GM18520 (cell line): ENCODE data around the gene COL19A1.
A peak's percentile ranks its signal among the peaks of the same experiment; 100 is the strongest.
"Not testable (repeated sequence)": the region's sequence is repeated elsewhere in the genome, so short reads cannot be mapped to it uniquely, and the experiment has no call there.

ENCODE experiments used
- ATAC-seq: cut with Tn5 transposase; IDR thresholded peaks from one replicate; pipeline ENCODE4 v1.9.1; 2021; ENCODE audit not compliant: unreplicated experiment

COL19A1 gene

GRCh38 chr6:69866770-69867638 is 648 bp downstream of the COL19A1 start:
- peak; percentile 53 for ATAC-seq

DNA sequence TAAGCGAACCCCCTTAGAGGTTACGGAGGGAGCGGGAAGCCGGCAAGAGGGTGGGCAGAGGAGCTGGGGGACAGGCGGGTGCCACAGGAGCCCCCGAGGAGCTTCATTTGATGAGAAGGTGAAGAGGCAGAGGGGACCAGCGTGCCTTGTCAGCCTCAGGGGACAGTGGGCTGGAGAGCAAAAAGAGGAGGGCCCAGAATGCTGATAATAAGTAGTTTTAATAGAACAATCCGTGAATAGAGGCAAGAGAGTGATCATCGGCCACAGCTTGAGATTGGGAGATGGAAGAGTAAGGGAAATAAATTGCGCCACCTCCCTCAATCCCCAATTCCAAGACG is 1.3 kb downstream of the COL19A1 start:
- no peak for ATAC-seq

GRCh38 chr6:69868252-69868804 is 2.0 kb downstream of the COL19A1 start:
- no peak for ATAC-seq

DNA sequence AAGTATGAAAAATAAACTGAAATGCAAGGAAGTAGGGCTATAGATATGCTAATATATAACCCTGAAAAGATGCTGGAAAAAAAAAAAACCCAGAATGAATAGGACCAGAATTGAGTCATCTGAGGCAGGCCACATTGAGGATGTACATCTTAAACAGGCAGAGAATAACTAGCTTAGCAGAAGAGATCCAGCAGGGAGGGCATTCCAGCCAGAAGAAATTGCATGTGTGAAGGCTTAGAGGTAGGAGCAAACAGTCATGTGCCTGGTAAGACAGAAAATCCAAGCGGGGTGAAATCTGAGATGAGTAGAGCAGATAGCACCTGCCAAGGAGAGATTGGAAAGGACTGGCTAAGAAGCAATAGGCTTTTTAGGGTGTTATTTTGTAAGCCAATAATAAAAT is 2.6 kb downstream of the COL19A1 start:
- ATAC-seq: no peak

DNA sequence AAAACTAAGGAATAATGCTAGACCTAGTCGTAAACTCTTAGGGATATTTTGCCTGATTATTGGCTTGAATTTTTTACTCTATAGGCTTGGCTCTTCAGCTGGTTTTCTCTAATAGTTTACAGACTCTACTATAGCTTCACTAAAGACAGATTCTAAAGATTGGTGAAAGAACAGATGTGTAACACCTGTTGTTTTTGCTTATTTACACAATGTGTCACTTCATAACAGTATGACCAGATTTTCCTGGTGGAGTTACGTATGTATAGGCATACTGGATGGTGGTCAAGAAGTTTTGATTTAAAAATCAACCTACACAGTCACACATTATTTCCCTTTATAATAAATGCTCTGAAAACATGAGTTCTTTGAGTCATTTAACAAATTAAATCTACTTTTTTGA is 4.8 kb downstream of the COL19A1 start:
- no peak for ATAC-seq

DNA sequence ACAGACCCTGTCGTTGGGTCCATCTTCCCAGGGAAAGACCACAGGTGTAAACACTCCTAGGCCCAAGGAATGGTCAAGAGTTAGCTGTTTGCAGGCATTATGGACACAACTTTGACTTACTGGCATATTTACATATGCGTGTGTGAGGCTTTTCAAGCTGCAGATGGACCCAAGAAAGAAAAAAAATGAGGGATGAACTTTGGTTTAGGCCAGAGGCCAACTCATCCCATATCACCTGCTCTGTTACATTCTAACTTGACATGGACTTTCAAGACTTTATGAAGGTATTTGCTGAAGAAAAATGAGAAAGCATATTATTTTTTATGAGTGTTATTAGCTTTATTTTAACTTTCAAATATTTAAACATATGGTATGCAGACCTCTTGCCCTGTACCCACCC is 6.9 kb downstream of the COL19A1 start:
- ATAC-seq: no peak

GRCh38 chr6:69875715-69876114 is 9.4 kb downstream of the COL19A1 start:
- no peak for ATAC-seq

DNA sequence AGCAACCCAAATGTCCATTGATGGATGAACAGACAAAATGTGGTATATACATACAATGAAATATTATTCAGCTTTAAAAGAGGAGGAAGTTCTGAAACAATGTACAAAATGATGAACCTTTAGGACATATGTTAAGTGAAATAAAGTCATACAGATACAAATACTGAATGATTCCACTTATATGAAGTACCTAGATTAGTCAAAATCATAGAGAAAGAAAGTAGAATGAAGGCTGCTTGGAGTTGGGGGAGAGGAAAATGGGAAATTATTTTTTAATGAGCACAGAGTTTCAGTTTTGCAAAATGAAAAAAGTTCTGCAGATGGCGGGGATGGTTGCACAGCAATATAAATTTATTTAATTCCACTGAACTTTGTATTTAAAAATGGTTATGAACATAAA is 12.4 kb downstream of the COL19A1 start:
- ATAC-seq: no peak

DNA sequence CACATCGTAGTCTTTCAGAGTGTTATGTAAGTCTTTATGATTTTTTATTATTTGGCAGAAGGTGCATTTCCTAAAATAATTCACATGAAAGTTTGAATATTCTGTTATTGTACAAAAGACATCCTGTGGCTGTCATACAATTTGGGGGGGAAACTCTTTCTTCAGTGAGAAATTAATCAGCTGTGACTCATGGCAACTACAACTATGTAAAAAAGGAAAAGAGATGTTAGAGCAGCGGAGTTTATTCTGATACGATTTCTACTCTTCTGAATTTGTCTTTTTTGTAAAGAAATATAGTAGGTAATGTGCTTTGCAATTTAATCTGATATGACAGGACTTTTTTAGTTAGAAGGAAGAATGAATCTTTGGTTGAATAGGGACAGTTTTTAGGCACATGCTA is 14.2 kb downstream of the COL19A1 start:
- ATAC-seq: no peak

DNA sequence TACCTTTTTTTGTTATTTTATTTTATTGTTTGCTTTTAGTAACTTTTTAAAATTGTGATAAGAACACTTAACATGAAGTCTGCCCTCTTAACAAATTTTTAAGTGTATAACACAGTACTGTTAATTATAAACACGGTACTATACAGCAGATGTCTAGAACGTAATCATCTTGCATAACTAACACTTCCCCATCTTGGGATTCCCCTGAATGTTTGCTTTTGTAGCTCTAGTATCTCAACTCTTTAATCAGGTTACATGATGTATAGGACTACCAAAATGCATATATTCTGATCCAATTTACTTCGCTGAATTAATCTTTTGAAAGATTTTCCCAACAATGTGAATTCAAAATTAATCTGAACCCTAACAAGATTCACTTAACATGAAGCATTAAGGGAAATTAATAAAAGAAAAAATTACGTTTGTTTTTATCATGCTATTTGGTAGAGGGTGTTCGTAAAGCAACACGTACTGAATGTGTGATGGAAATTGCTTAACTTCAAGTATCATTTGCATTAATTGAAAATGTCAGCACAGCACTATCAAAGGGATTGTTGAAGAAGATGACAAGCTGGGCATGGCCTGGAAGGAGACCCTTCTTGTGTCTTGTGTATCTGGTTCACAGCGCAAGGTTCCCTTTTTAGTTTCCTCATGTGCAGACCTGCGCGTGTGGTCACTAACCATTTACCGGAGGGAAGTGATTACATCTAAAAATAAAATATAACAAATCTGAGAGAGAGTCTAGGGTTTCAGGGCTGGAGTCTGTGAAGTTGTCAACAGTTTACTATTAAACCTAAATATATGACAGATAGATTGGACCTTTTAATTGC is 15.2 kb downstream of the COL19A1 start:
- peak; percentile 82 for ATAC-seq

DNA sequence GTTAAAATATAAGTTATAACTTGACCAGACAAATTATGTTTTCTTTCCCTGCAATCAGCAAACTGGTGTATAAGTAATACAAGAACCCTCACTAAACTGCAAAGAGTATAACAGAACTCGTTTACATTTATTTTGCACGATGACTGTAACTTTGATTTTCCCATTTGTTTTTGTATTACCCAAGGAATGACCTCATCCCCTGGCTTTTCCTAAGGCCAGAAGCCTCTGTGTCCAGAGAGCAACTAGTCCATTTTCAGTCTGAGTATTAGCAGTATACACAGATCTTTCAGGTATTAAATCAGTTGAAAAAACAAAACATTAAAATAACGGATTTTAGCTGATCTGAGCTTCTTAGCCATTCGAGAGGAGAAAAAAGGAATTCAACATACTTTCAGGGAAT is 17.2 kb downstream of the COL19A1 start:
- ATAC-seq: no peak

GRCh38 chr6:69884231-69884630 is 17.9 kb downstream of the COL19A1 start:
- no peak for ATAC-seq

GRCh38 chr6:69887026-69887425 is 20.7 kb downstream of the COL19A1 start:
- peak; percentile 72 for ATAC-seq

DNA sequence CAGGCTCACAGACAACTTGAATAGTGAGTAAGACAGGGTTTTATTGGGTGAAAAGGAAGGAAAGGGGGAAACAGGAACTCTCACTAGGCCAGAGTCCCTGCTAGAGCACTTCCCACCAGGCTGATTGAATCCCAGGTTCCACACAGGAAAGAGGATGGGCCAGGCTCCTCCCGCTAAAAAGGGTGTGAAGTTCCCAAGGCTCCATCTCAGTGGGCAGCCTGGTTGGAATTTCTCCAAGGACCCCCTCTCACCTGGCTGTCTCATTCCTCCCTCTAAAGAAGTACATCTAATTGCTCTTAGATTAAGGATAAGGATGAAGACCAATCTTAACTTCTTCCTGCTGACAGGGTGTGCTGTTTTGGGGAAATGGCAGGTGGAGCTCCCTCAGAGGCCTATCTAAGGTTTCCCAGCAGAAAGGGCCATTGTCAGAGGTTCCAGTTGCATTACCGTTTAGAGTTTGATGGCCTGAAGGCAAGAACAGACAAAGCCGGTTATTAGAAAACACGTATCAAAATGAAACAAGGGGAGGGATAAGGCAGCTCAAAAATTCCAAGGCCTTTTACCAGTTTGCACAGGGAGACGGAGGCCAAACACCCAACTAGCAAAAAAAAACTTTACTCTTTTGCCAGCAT is 21.5 kb downstream of the COL19A1 start:
- no peak for ATAC-seq

GRCh38 chr6:69888482-69889233 is 22.3 kb downstream of the COL19A1 start:
- no peak for ATAC-seq

GRCh38 chr6:69889234-69889974 is 23.0 kb downstream of the COL19A1 start:
- ATAC-seq: not testable (repeated sequence)

GRCh38 chr6:69892561-69892960 is 26.2 kb downstream of the COL19A1 start:
- ATAC-seq: not testable (repeated sequence)

DNA sequence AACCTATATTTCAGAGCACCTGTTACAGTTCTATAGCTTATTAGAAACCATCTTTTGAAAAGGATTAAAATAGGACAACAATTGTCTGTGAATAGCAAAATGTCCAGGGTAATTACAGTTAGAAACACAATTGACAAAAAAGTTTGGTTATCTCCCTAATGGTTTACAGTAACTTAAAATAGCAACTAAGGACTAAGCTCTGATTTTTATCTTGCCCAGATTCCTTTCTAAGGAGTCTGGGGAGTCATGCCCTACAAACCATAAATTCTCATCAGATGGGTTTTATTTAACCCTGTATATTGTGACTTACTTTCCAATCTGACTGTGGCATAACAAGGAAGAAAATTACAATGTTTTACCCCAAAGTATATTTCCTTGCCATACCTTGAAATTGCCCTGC is 26.9 kb downstream of the COL19A1 start:
- ATAC-seq: not testable (repeated sequence)

- no peak for ATAC-seq
These were observed 28.4 kb downstream of the COL19A1 start for GRCh38 chr6:69894578-69895347.
